IMR-90 (cell line): ENCODE measurements around the gene MAP1LC3B. TPM values are rescaled to one million over a fixed set of nuclear protein-coding genes. Genes with fewer than 3 reads are reported as not detected.

Source experiments
- ATAC-seq: fragments of 200-7000 bp; cut with Tn5 transposase; 2 replicates; pipeline ENCODE4 v1.9.1; 2020; ENCODE audit warnings: low read depth, mild to moderate bottlenecking, moderate library complexity
- BruUV-seq: library from RNA; stranded (reverse); fragments of 400-500 nt; replicated peaks from 2 replicates; lab custom pipeline; 2021; lab: Mats Ljungman, UMichigan
- CTCF ChIA-PET: fragments of 300-600 bp; formaldehyde crosslinking; extraction: SDS; loops from one replicate; lab custom pipeline; 2021; ENCODE audit warnings: antibody characterized with exemption; lab: Yijun Ruan, JAX
- POLR2A ChIA-PET: fragments of 300-600 bp; sonication (Branson Sonifier 250); formaldehyde crosslinking; loops from one replicate; lab custom pipeline; 2022; ENCODE audit warnings: antibody characterized with exemption; ENCODE audit not compliant: unreplicated experiment; lab: Charles Lee
- DNase-seq: peaks from one replicate; pipeline ENCODE4 v3.0.0; 2013
- H2AFZ ChIP-seq: replicated peaks from 2 replicates; pipeline ENCODE3; 2013; ENCODE audit warnings: low read length, mild to moderate bottlenecking; ENCODE audit not compliant: poor library complexity
- H2AK5ac ChIP-seq: 2 replicates; pipeline ENCODE4 v1.6.1; 2013; ENCODE audit warnings: low read depth, low read length, inconsistent platforms
- H2AK9ac ChIP-seq: replicated peaks from 2 replicates; pipeline ENCODE3; 2013; ENCODE audit warnings: mild to moderate bottlenecking, low read depth, low read length, moderate library complexity; ENCODE audit not compliant: poor library complexity
- H2BK120ac ChIP-seq: 2 replicates; pipeline ENCODE4 v1.6.1; 2013; ENCODE audit warnings: low read depth, low read length, inconsistent platforms
- H2BK15ac ChIP-seq: 3 replicates; pipeline ENCODE4 v1.6.1; 2013; ENCODE audit warnings: low read depth, low read length, inconsistent platforms
- H2BK20ac ChIP-seq: 2 replicates; pipeline ENCODE4 v1.6.1; 2013; ENCODE audit warnings: low read depth, mild to moderate bottlenecking, inconsistent platforms, low read length, moderate library complexity
- H2BK5ac ChIP-seq: 2 replicates; pipeline ENCODE4 v1.6.1; 2013; ENCODE audit warnings: mild to moderate bottlenecking, low read depth, low read length, inconsistent platforms; ENCODE audit not compliant: poor library complexity, severe bottlenecking
- H3K14ac ChIP-seq: replicated peaks from 2 replicates; pipeline ENCODE4 v1.6.1; 2013; ENCODE audit warnings: low read depth, low read length, inconsistent platforms
- H3K18ac ChIP-seq: 2 replicates; pipeline ENCODE4 v1.6.1; 2013; ENCODE audit warnings: low read depth, low read length, control low read depth
- H3K23ac ChIP-seq: 2 replicates; pipeline ENCODE4 v1.6.1; 2013; ENCODE audit warnings: low read depth, low read length, inconsistent platforms
- H3K27ac ChIP-seq: 2 replicates; pipeline ENCODE4 v1.5.1; 2013; ENCODE audit warnings: mild to moderate bottlenecking, control low read depth, low read length; ENCODE audit not compliant: insufficient read depth
- H3K27me3 ChIP-seq: 2 replicates; pipeline ENCODE4 v1.6.1; 2013; ENCODE audit warnings: low read length; ENCODE audit not compliant: control insufficient read depth, insufficient read depth
- H3K36me3 ChIP-seq: 2 replicates; pipeline ENCODE4 v1.6.1; 2013; ENCODE audit warnings: low read length, mixed read lengths; ENCODE audit not compliant: control insufficient read depth, insufficient read depth
- H3K4ac ChIP-seq: 2 replicates; pipeline ENCODE4 v1.6.1; 2013; ENCODE audit warnings: low read depth, low read length, inconsistent platforms
- H3K4me1 ChIP-seq: 2 replicates; pipeline ENCODE4 v1.6.1; 2013; ENCODE audit warnings: low read length, mixed read lengths; ENCODE audit not compliant: control insufficient read depth, insufficient read depth
- H3K4me2 ChIP-seq: 2 replicates; pipeline ENCODE4 v1.6.1; 2013; ENCODE audit warnings: low read depth, mild to moderate bottlenecking, control low read depth, low read length, moderate library complexity
- H3K4me3 ChIP-seq: 2 replicates; pipeline ENCODE4 v1.5.1; 2013; ENCODE audit warnings: low read depth, mild to moderate bottlenecking, control low read depth, low read length, moderate library complexity; ENCODE audit not compliant: insufficient read depth
- H3K56ac ChIP-seq: 2 replicates; pipeline ENCODE4 v1.6.1; 2013; ENCODE audit warnings: low read length, inconsistent platforms; ENCODE audit not compliant: insufficient read depth; ENCODE audit errors: extremely low read depth
- H3K79me1 ChIP-seq, 2 experiments: 2 replicates each; pipeline ENCODE4 v1.6.1; 2013; ENCODE audit warnings: low read length in 2 of 2, inconsistent platforms in 1 of 2, low read depth in 1 of 2
- H3K9ac ChIP-seq: 2 replicates; pipeline ENCODE4 v1.6.1; 2013; ENCODE audit warnings: low read depth, low read length, control low read depth
- H3K9me1 ChIP-seq: 2 replicates; pipeline ENCODE4 v1.6.1; 2013; ENCODE audit warnings: low read length, inconsistent platforms; ENCODE audit not compliant: insufficient read depth
- H3K9me3 ChIP-seq: 2 replicates; pipeline ENCODE4 v1.6.1; 2013; ENCODE audit warnings: low read length; ENCODE audit not compliant: control insufficient read depth, insufficient read depth
- H4K20me1 ChIP-seq: 2 replicates; pipeline ENCODE4 v1.6.1; 2013; ENCODE audit warnings: low read length, inconsistent platforms; ENCODE audit not compliant: insufficient read depth
- H4K5ac ChIP-seq: 2 replicates; pipeline ENCODE4 v1.6.1; 2013; ENCODE audit warnings: mild to moderate bottlenecking, low read depth, low read length, control low read depth
- H4K8ac ChIP-seq, 2 experiments: 2 replicates each; pipeline ENCODE4 v1.6.1; 2013; ENCODE audit warnings: low read depth in 2 of 2, low read length in 2 of 2, control low read depth in 1 of 2, inconsistent platforms in 1 of 2
- H4K91ac ChIP-seq: 2 replicates; pipeline ENCODE4 v1.6.1; 2013; ENCODE audit warnings: low read depth, low read length, inconsistent platforms; ENCODE audit not compliant: insufficient read depth
- BHLHE40 ChIP-seq: fragments of 150-350 bp; IDR thresholded peaks from 2 replicates; pipeline ENCODE4 v1.6.1; 2016; ENCODE audit warnings: mild to moderate bottlenecking, low read depth, low read length
- ELK1 ChIP-seq: fragments of 150-350 bp; IDR thresholded peaks from 2 replicates; pipeline ENCODE4 v1.6.1; 2016; ENCODE audit warnings: low read depth, mild to moderate bottlenecking, low read length, moderate library complexity, borderline replicate concordance
- FOS ChIP-seq: fragments of 150-350 bp; IDR thresholded peaks from 2 replicates; pipeline ENCODE4 v1.6.1; 2016; ENCODE audit warnings: low read depth, low read length
- MXI1 ChIP-seq: IDR thresholded peaks from 2 replicates; pipeline ENCODE4 v1.6.1; 2012; ENCODE audit warnings: low read depth, mild to moderate bottlenecking, low read length, moderate library complexity, borderline replicate concordance
- NFE2L2 ChIP-seq: fragments of 150-350 bp; IDR thresholded peaks from 2 replicates; pipeline ENCODE4 v1.6.1; 2016; ENCODE audit warnings: low read depth, mild to moderate bottlenecking, low read length
- RFX5 ChIP-seq: IDR thresholded peaks from 2 replicates; pipeline ENCODE4 v1.8.0; 2012; ENCODE audit warnings: low read depth, mild to moderate bottlenecking, low read length, moderate library complexity
- SMC3 ChIP-seq: fragments of 150-350 bp; IDR thresholded peaks from 2 replicates; pipeline ENCODE4 v1.6.1; 2016; ENCODE audit warnings: low read depth, mild to moderate bottlenecking, antibody characterized with exemption, low read length, moderate library complexity
- USF2 ChIP-seq: fragments of 150-350 bp; IDR thresholded peaks from 2 replicates; pipeline ENCODE4 v1.6.1; 2017; ENCODE audit warnings: mild to moderate bottlenecking, antibody characterized with exemption, low read length, low read depth
- WGBS, 2 experiments: methylation state at CpG; one replicate each; pipeline versions ENCODE4 v1.1.5 to v1.1.7; 2013; ENCODE audit warnings: missing lambda C conversion rate in 2 of 2; ENCODE audit not compliant: insufficient read length in 1 of 2; ENCODE audit errors: extremely low coverage in 2 of 2; 5-methylcytosine and 5-hydroxymethylcytosine counted together
- dilution Hi-C: fragments of 300-500 bp; cut with HindIII; formaldehyde crosslinking; loops from one replicate; pipeline ENCODE4 v1.14.3; 2018; ENCODE audit warnings: low sequenced_read_pairs; ENCODE audit not compliant: unreplicated experiment
- in situ Hi-C: fragments of 300-500 bp; cut with MboI; formaldehyde crosslinking; loops from 3 replicates; pipeline ENCODE4 v1.14.3; 2019; ENCODE audit warnings: low sequenced_read_pairs, inconsistent platforms, mixed read lengths
- intact Hi-C: fragments of 100-400 bp; cut with micrococcal nuclease; formaldehyde crosslinking; loops from 2 replicates; pipeline ENCODE4 v1.10.0; 2022
- polyA plus RNA-seq, 3 experiments: library from polyadenylated mRNA; depleted of rRNA; stranded (reverse); fragments of >200 nt; gene quantifications; 2 replicates each; pipeline ENCODE4 v1.2.3, GENCODE V29; 2012; ENCODE audit warnings: low replicate concordance in 1 of 3
- total RNA-seq: library from RNA; depleted of rRNA; stranded (reverse); fragments of >200 nt; gene quantifications from 2 replicates; pipeline ENCODE4 v1.2.3, GENCODE V29; 2012

Gene MAP1LC3B
- total and polyA plus RNA-seq, 2 of the 4 experiments (the other 2 are of a cell fraction): 23.5 to 57.7 TPM

GRCh38 chr16:87448866-87449265 is 56.7 kb downstream of the MAP1LC3B start:
- in situ Hi-C loops (no loop called here), dilution Hi-C loops (no loop called here), intact Hi-C loops (loop anchor here (5.0 kb wide), 1 partner anchor 43 kb away; the partner anchor contains the start of gene ZCCHC14)
- H3K4me1 ChIP-seq: peaks cover 20% of the 10 kb centered on the region
- peak overlapping the region; percentile 99 for H2AK5ac ChIP-seq
- H2BK15ac ChIP-seq: peak overlapping the region; percentile 87; the same call in 1 of the 3 replicates
- H3K9ac ChIP-seq: no peak overlapping the region
- H4K8ac ChIP-seq: peak overlapping the region in 1 of 2 experiments; percentile 72; a peak in 2 of 4 replicates
- peak overlapping the region; percentile 91 for H3K14ac ChIP-seq
- H3K4me2 ChIP-seq: no peak overlapping the region
- ATAC-seq: no peak
- CTCF ChIA-PET: no interaction called here
- no peak for DNase-seq
- no peaks in the 10 kb centered on the region for H3K9me3 ChIP-seq
- POLR2A ChIA-PET: no interaction called here
- no peak for TF ChIP-seq SMC3
- TF ChIP-seq MXI1: no peak
- TF ChIP-seq USF2: no peak
- no peak for TF ChIP-seq FOS
- no peak for TF ChIP-seq BHLHE40
- TF ChIP-seq RFX5: no peak
- TF ChIP-seq NFE2L2: no peak
- no peak for TF ChIP-seq ELK1
- no peak overlapping the region for H3K4me3 ChIP-seq
- peak overlapping the region; percentile 6; the same call in 1 of the 2 replicates for H4K91ac ChIP-seq
- peak overlapping the region; percentile 94 for H2BK20ac ChIP-seq
- no peak overlapping the region for H2BK5ac ChIP-seq
- H4K5ac ChIP-seq: no peak overlapping the region; the same call in 1 of the 2 replicates
- peak overlapping the region; percentile 92 for H2BK120ac ChIP-seq
- H3K79me1 ChIP-seq: peaks cover 20 to 76% of the 10 kb centered on the region in 2 experiments
- H2AK9ac ChIP-seq: no peak overlapping the region
- peaks cover 17% of the 10 kb centered on the region for H3K9me1 ChIP-seq
- no TSS peak for BruUV-seq
- H3K18ac ChIP-seq: peak overlapping the region; percentile 37; the same call in 1 of the 2 replicates
- peaks cover 15% of the 10 kb centered on the region for H3K36me3 ChIP-seq
- peaks cover 12% of the 10 kb centered on the region for H4K20me1 ChIP-seq
- H3K27ac ChIP-seq: peak overlapping the region; percentile 27; the same call in 1 of the 2 replicates
- H3K27me3 ChIP-seq: no peaks in the 10 kb centered on the region
- H3K56ac ChIP-seq: no peak overlapping the region
- H2AFZ ChIP-seq: no peak overlapping the region
- H3K4ac ChIP-seq: peak overlapping the region; percentile 92
- 100% methylated on average over 1 of the region's 12 CpGs; no CpG with 5 or more reads in 1 of the 2 experiments for WGBS, 2 experiments
- peak overlapping the region; percentile 90; the same call in 1 of the 2 replicates for H3K23ac ChIP-seq
